Central memory CD8-positive, alpha-beta T cell (primary cell): Measurements from ENCODE around the gene R3HDM2.
"Not testable (repeated sequence)": the region's sequence is repeated elsewhere in the genome, so short reads cannot be mapped to it uniquely, and the experiment has no call there.

ENCODE experiments used
- ATAC-seq: fragments of 150-1000 bp; cut with Tn5 transposase; replicated peaks from 2 replicates; pipeline ENCODE4 v1.10.0; 2022; ENCODE audit warnings: mild to moderate bottlenecking, moderate FRiP score, moderate number of reproducible peaks; ENCODE audit not compliant: poor library complexity, severe bottlenecking; ENCODE audit errors: extremely low read depth
- DNase-seq, 2 donors: peaks; one replicate each; pipeline ENCODE4 v3.0.0; 2021; ENCODE audit warnings: low spot score in 2 of 2
- H3K27ac Mint-ChIP-seq: one replicate; pipeline ENCODE4 v1.8.0; 2022; ENCODE audit warnings: low read depth, mild to moderate bottlenecking, moderate library complexity, mixed read lengths
- H3K27me3 Mint-ChIP-seq: one replicate; pipeline ENCODE4 v1.8.0; 2022; ENCODE audit warnings: mixed read lengths
- H3K36me3 Mint-ChIP-seq: one replicate; pipeline ENCODE4 v1.8.0; 2022; ENCODE audit warnings: mild to moderate bottlenecking, moderate library complexity, mixed read lengths; ENCODE audit not compliant: insufficient read depth
- H3K4me1 Mint-ChIP-seq: one replicate; pipeline ENCODE4 v1.8.0; 2022; ENCODE audit warnings: mixed read lengths
- H3K4me3 Mint-ChIP-seq: one replicate; pipeline ENCODE4 v1.8.0; 2022; ENCODE audit warnings: mild to moderate bottlenecking, moderate library complexity, mixed read lengths
- H3K9me3 Mint-ChIP-seq: one replicate; pipeline ENCODE4 v1.8.0; 2022; ENCODE audit warnings: mixed read lengths

R3HDM2 gene

GRCh38 chr12:57341275-57341990 lies 89.4 kb downstream of the R3HDM2 start:
- peaks cover 37% of the 10 kb centered on the region for H3K4me1 Mint-ChIP-seq
- H3K27ac Mint-ChIP-seq: peak overlapping the region; percentile 62
- H3K9me3 Mint-ChIP-seq: no peaks in the 10 kb centered on the region
- DNase-seq: no peak
- no peak for ATAC-seq
- no peaks in the 10 kb centered on the region for H3K27me3 Mint-ChIP-seq
- peaks cover 16% of the 10 kb centered on the region for H3K36me3 Mint-ChIP-seq
- H3K4me3 Mint-ChIP-seq: no peak overlapping the region

- no peak overlapping the region for H3K4me3 Mint-ChIP-seq
- peaks cover 37% of the 10 kb centered on the region for H3K4me1 Mint-ChIP-seq
- no peaks in the 10 kb centered on the region for H3K9me3 Mint-ChIP-seq
- H3K36me3 Mint-ChIP-seq: peaks cover 15% of the 10 kb centered on the region
- ATAC-seq: no peak
- no peak for DNase-seq
- H3K27ac Mint-ChIP-seq: peak overlapping the region; percentile 60
- no peaks in the 10 kb centered on the region for H3K27me3 Mint-ChIP-seq
Measured at GRCh38 chr12:57340104-57340503, 90.7 kb downstream of the R3HDM2 start.

GRCh38 chr12:57336299-57336698 lies 94.5 kb downstream of the R3HDM2 start:
- not testable (repeated sequence) for H3K27ac Mint-ChIP-seq, ATAC-seq, H3K27me3 Mint-ChIP-seq, H3K36me3 Mint-ChIP-seq, H3K9me3 Mint-ChIP-seq, H3K4me3 Mint-ChIP-seq, DNase-seq
- H3K4me1 Mint-ChIP-seq: peaks cover 28% of the 10 kb centered on the region

GRCh38 chr12:57334219-57334618 lies 96.6 kb downstream of the R3HDM2 start:
- Mint-ChIP-seq H3K36me3 (peaks cover 11% of the 10 kb centered on the region), H3K9me3 (no peaks in the 10 kb centered on the region), H3K4me1 (peaks cover 16% of the 10 kb centered on the region), H3K4me3 (no peak overlapping the region), H3K27ac (no peak overlapping the region), H3K27me3 (no peaks in the 10 kb centered on the region)
- ATAC-seq: no peak
- DNase-seq: no peak

GRCh38 chr12:57332646-57333312 lies 98.1 kb downstream of the R3HDM2 start:
- no peak for ATAC-seq
- Mint-ChIP-seq H3K36me3 (peaks cover 10% of the 10 kb centered on the region), H3K27me3 (no peaks in the 10 kb centered on the region), H3K4me1 (peaks cover 10% of the 10 kb centered on the region), H3K27ac (peak overlapping the region; percentile 4), H3K9me3 (no peaks in the 10 kb centered on the region), H3K4me3 (no peak overlapping the region)
- DNase-seq: no peak

- ATAC-seq: no peak
- no peak for DNase-seq
- Mint-ChIP-seq H3K27me3 (no peaks in the 10 kb centered on the region), H3K4me3 (no peak overlapping the region), H3K27ac (peak overlapping the region; percentile 17), H3K36me3 (peaks cover 17% of the 10 kb centered on the region), H3K9me3 (no peaks in the 10 kb centered on the region), H3K4me1 (peaks cover 6% of the 10 kb centered on the region)
Measured at GRCh38 chr12:57330992-57331391, 99.9 kb downstream of the R3HDM2 start.

- no peak for ATAC-seq
- Mint-ChIP-seq H3K4me1 (peaks cover 10% of the 10 kb centered on the region), H3K9me3 (no peaks in the 10 kb centered on the region), H3K4me3 (no peak overlapping the region), H3K27ac (no peak overlapping the region), H3K36me3 (peaks cover 19% of the 10 kb centered on the region), H3K27me3 (no peaks in the 10 kb centered on the region)
- DNase-seq: no peak
Measured at GRCh38 chr12:57329219-57329618, 101.6 kb downstream of the R3HDM2 start.

- H3K27me3 Mint-ChIP-seq: no peaks in the 10 kb centered on the region
- no peaks in the 10 kb centered on the region for H3K9me3 Mint-ChIP-seq
- H3K4me3 Mint-ChIP-seq: no peak overlapping the region
- DNase-seq (no peak), ATAC-seq (no peak)
- peaks cover 4% of the 10 kb centered on the region for H3K4me1 Mint-ChIP-seq
- H3K36me3 Mint-ChIP-seq: peaks cover 13% of the 10 kb centered on the region
- no peak overlapping the region for H3K27ac Mint-ChIP-seq
Measured at GRCh38 chr12:57325395-57325794, 105.4 kb downstream of the R3HDM2 start.

- no peaks in the 10 kb centered on the region for H3K27me3 Mint-ChIP-seq
- H3K36me3 Mint-ChIP-seq: peaks cover 11% of the 10 kb centered on the region
- H3K27ac Mint-ChIP-seq: no peak overlapping the region
- H3K9me3 Mint-ChIP-seq: no peaks in the 10 kb centered on the region
- ATAC-seq: no peak
- H3K4me1 Mint-ChIP-seq: peaks cover 4% of the 10 kb centered on the region
- H3K4me3 Mint-ChIP-seq: no peak overlapping the region
- no peak for DNase-seq
Measured at GRCh38 chr12:57323416-57323815, 107.4 kb downstream of the R3HDM2 start.

- DNase-seq: no peak
- no peak for ATAC-seq
- Mint-ChIP-seq H3K27me3 (no peaks in the 10 kb centered on the region), H3K36me3 (peaks cover 2% of the 10 kb centered on the region), H3K27ac (peak overlapping the region; percentile 36), H3K9me3 (no peaks in the 10 kb centered on the region), H3K4me1 (peaks cover 4% of the 10 kb centered on the region), H3K4me3 (no peak overlapping the region)
Measured at GRCh38 chr12:57320639-57321038, 110.2 kb downstream of the R3HDM2 start.

- H3K27me3 Mint-ChIP-seq: no peaks in the 10 kb centered on the region
- no peak for ATAC-seq
- no peak overlapping the region for H3K4me3 Mint-ChIP-seq
- H3K9me3 Mint-ChIP-seq: no peaks in the 10 kb centered on the region
- peak overlapping the region; percentile 36 for H3K27ac Mint-ChIP-seq
- no peaks in the 10 kb centered on the region for H3K36me3 Mint-ChIP-seq
- no peak for DNase-seq
- peaks cover 4% of the 10 kb centered on the region for H3K4me1 Mint-ChIP-seq
Measured at GRCh38 chr12:57319678-57320469, 111.0 kb downstream of the R3HDM2 start.

- DNase-seq: no peak
- ATAC-seq: no peak
- no peaks in the 10 kb centered on the region for H3K27me3 Mint-ChIP-seq
- peaks cover 12% of the 10 kb centered on the region for H3K36me3 Mint-ChIP-seq
- H3K27ac Mint-ChIP-seq: peak overlapping the region; percentile 57
- H3K4me3 Mint-ChIP-seq: no peak overlapping the region
- no peaks in the 10 kb centered on the region for H3K4me1 Mint-ChIP-seq
- H3K9me3 Mint-ChIP-seq: no peaks in the 10 kb centered on the region
Measured at GRCh38 chr12:57315681-57316080, 115.2 kb downstream of the R3HDM2 start.
